Spleen (tissue), 7 donors: Measurements from ENCODE around the gene TLR5.

Source experiments
- CTCF ChIP-seq, 11 experiments: fragments of 200-600 bp in 7 of 11; fragments of 450-650 bp in 4 of 11; sonication (generic) in 4 of 11; IDR thresholded peaks in 8 of 11; conservative IDR thresholded peaks in 3 of 11; 1 replicate in 7 of 11; 2 replicates in 4 of 11; pipeline versions ENCODE4 v1.4.0 to v1.8.0; 2016 to 2021; ENCODE audit warnings: antibody characterized with exemption in 11 of 11, inconsistent platforms in 4 of 11, mild to moderate bottlenecking in 1 of 11
- POLR2A ChIP-seq, 3 donors: fragments of 450-650 bp; IDR thresholded peaks; one replicate each; pipeline ENCODE4 v1.5.1; 2017; ENCODE audit warnings: antibody characterized with exemption in 3 of 3, mild to moderate bottlenecking in 1 of 3
- POLR2AphosphoS5 ChIP-seq, 3 donors: sonication (generic); formaldehyde crosslinking; IDR thresholded peaks; one replicate each; pipeline ENCODE4 v1.5.1; 2017; ENCODE audit warnings: antibody characterized with exemption in 3 of 3
- donor health status: DM: no; HTN: no; CAD: no; lungs with moderate emphysema.
- donor health status: DM: no; HTN: no; CAD: no.
- donor health status: DM: no; HTN: no; CAD: no.

- TF ChIP-seq CTCF (IDR thresholded peaks at IDR 0.05 in 8 of 11, conservative IDR thresholded peaks at IDR 0.05 in 3 of 11) (no peak), POLR2A (IDR thresholded peaks at IDR 0.05) (no peak), POLR2AphosphoS5 (IDR thresholded peaks at IDR 0.05) (no peak)
Observed at GRCh38 chr1:223109581-223110026, 33.4 kb downstream of the TLR5 start.
